NB4 (cell line): ENCODE results near the gene MALRD1.

ENCODE experiments used
- MAX ChIP-seq: IDR thresholded peaks from 2 replicates; pipeline ENCODE4 v1.6.1; 2011; ENCODE audit warnings: low read depth, low read length
- MYC ChIP-seq: IDR thresholded peaks from 2 replicates; pipeline ENCODE4 v1.6.1; 2011; ENCODE audit warnings: low read depth, low read length
- POLR2A ChIP-seq: IDR thresholded peaks from 2 replicates; pipeline ENCODE4 v1.6.1; 2011; ENCODE audit warnings: mild to moderate bottlenecking; ENCODE audit not compliant: insufficient read length; ENCODE audit errors: extremely low read depth
- TF ChIP-seq, protein P1 (sequence below): IDR thresholded peaks from one replicate; pipeline ENCODE4 v1.5.1; 2012; ENCODE audit warnings: low read depth, low read length

- TF ChIP-seq MYC (no peak), POLR2A (no peak), MAX (no peak)
- TF ChIP-seq, protein P1, sequence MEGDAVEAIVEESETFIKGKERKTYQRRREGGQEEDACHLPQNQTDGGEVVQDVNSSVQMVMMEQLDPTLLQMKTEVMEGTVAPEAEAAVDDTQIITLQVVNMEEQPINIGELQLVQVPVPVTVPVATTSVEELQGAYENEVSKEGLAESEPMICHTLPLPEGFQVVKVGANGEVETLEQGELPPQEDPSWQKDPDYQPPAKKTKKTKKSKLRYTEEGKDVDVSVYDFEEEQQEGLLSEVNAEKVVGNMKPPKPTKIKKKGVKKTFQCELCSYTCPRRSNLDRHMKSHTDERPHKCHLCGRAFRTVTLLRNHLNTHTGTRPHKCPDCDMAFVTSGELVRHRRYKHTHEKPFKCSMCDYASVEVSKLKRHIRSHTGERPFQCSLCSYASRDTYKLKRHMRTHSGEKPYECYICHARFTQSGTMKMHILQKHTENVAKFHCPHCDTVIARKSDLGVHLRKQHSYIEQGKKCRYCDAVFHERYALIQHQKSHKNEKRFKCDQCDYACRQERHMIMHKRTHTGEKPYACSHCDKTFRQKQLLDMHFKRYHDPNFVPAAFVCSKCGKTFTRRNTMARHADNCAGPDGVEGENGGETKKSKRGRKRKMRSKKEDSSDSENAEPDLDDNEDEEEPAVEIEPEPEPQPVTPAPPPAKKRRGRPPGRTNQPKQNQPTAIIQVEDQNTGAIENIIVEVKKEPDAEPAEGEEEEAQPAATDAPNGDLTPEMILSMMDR = no peak
Observed at GRCh38 chr10:19577381-19577780, 528.8 kb downstream of the MALRD1 start.
